NCI-H774 (cell line): ENCODE data around the gene ATR.
"Not testable (repeated sequence)": the region's sequence is repeated elsewhere in the genome, so short reads cannot be mapped to it uniquely, and the experiment has no call there.

ENCODE experiments used
- DNase-seq: peaks from one replicate; lab custom pipeline; 2025; lab: John Stamatoyannopoulos, UW

The ATR gene

DNA sequence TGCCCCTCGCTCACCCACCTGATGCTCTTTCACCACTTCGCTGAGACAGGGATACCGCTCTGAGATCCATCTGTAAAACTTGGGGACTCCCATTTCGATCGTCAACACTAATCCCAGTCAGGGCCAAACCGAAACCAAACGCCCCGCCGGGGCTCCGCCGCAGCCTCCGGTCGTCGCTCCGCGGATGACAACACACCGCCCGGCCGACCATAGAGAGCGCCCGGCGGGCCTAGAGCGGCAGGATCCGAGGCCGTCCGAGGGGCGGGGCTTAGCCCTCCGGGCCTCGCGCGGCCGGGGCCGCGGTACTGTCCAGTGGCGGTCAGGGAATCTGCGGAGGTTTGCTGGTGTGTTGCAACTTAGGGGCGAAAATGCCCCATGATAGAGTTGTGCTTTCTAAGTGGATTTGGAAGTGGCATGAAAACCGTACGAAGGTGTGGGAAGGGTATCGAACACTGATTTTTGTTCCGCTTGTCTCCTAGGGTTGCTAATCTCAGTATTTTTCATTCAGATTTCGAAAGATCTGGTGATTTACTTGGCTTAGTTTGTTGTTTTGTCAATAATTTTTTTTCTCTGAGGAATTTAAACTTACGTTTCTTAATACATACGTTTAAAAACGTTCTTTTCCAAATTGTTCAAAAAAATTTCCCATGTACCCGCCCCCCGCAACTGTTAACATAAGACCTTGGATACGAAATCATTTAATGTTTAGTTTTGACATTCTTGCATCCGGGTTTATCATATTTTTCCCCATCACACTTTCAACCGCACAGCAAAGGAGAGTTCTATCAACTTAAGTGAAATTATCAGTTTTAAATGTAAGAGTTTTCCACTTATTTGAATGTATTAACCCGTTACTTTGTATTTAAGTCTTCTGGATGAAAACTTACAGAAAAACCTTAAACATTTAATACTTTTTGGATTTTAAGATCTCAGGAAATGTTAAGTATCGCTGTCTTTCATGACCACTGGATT, 130.4 kb downstream of the ATR start, which contains the start of gene XRN1:
Gene XRN1, minus strand, starts transcription at position 186 of the 972 bp plus-strand sequence. Its CDS starts 93 bp downstream, at position 93.
- DNase-seq = peak; percentile 92

DNA sequence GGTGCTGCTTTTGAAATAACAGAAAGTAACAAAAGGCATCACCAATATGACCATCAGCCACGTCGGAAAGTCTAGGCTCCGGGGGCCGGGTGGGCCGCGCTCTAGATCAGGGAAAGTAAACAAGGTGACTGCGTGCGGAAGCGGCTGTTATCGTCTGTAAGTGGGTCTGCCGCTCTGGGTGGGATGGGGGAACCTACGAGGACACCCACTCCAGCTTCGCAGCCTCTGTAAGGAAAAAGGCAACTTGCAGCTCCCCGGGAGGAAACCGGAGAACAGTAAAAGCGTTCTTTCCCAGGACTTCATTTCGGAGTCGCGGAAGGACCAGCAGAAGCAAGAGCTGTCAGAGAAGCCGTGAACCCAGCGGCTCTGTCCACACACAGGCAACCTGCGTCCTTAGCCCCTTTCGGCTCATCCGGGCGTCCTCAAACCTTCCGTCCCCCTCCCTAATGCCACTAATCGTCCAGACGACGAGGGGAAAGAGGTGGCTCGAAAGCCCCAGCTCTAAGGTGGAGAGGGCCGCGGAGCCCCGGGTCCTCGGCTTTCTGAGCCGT, 131.2 kb downstream of the ATR start:
- peak; percentile 20 for DNase-seq

DNA sequence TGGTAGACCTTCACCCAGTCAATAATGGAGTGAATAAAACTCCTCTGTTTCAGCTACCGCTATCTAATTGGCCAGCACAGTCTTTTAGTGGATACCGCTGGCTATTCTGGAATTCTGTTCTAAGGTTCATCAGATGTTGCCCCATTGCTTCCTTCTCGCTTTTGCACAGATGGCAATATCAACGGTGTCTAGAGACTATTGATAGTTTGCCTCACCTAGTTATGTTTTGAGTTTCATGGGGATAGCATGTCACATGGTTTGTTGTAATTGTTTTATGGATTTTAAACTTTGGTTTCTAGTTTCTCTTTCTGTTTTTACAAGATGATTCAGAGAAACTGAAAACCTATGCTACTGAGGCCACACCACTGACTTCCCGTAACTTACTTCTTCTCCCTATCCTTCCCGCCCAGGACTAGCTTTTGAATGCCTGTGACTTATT, 132.7 kb downstream of the ATR start:
- DNase-seq = no peak

DNA sequence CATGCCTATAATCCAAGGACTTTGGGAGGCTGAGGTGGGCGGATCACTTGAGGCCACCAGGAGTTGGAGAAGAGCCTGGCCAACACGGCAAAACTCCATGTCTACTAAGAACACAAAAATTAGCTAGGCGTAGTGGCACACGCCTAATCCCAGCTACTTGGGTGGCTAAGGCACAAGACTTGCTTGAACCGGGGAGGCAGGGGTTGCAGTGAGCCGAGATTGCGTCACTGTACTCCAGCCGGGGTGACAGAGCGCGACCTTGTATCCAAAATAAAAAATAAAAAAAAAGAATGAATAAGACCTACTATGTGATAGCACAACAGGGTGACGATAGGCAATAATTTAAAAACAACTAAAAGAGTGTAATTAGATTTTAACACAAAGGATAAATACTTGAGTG, 134.2 kb downstream of the ATR start:
- DNase-seq = no peak

DNA sequence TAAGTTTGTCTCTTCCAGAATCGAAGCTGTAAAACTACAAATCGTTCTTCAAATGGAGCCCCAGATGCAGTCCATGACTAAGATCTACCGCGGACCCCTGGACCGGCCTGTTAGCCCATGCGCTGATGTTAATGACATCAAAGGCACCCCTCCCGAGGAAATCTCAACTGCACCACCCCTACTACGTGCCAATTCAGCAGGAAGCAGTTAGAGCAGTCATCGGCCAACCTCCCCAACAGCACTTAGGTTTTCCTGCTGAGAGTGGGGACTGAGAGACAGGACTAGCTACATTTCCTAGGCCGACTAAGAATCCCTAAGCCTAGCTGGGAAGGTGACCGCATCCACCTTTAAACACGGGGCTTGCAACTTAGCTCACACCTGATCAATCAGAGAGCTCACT, 135.5 kb downstream of the ATR start:
- DNase-seq = not testable (repeated sequence)

DNA sequence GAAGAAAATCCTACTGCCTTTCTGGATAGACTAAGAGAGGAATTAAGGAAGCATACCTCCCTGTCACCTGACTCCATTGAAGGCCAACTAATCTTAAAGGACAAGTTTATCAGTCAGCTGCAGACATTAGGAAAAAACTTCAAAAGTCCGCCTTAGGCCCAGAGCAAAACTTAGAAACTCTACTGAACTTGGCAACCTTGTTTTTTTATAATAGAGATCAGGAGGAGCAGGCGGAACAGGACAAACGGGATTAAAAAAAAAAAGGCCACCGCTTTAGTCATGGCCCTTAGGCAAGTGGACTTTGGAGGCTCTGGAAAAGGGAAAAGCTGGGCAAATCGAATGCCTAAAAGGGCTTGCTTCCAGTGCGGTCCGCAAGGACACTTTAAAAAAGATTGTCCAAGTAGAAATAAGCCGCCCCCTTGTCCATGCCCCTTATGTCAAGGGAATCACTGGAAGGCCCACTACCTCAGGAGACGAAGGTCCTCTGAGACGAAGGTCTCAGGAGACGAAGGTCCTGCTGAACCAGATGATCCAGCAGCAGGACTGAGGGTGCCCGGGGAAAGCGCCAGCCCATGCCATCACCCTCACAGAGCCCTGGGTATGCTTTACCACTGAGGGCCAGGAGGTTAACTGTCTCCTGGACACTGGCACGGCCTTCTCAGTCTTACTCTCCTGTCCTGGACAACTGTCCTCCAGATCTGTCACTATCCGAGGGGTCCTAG, 138.9 kb downstream of the ATR start:
- not testable (repeated sequence) for DNase-seq

DNA sequence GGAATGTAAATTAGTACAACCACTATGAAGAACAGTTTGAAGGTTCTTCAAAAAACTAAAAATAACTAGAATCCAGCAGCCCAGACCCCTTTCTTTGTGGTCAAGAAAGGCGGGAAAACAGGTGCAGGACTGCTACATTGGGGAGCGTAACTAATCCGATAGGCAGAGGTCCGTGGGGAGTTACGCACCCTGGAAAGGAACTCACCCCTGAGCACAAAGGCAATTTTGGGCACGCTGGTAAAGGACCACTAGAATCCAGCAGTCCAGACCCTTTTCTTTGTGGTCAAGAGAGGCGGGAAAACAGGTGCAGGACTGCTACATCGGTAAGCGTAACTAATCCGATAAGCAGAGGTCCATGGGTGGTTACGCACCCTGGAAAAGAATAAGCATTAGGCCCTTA, 140.4 kb downstream of the ATR start:
- DNase-seq = not testable (repeated sequence)

DNA sequence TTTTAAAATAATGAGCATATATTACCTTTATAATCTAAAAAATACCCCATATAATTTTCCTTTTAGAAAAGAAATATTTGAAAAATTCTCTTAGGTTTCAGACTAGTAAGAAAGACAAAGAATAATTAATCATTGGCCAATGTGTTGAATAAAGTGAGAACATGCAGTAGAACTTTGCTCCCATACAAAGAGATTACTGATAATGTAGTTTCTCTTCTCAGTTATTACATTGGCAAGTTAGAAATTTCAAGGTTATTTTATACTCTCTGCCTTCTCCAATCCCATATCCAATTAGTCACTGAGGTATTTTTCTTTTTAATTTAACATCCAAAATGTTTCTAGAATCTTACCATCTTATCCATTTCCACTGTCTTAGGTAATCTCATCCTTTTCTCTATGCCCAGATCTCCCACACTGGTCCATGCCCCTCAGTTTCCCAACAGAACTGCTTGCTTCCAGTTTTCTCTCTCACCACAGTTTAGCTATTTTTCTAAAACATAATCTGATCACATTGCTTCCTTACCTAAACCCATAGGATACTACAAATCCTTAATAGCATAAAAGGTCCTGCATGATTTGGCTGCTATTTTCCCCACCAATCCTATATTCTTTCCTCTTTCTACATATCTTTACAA, 141.5 kb downstream of the ATR start:
- no peak for DNase-seq

DNA sequence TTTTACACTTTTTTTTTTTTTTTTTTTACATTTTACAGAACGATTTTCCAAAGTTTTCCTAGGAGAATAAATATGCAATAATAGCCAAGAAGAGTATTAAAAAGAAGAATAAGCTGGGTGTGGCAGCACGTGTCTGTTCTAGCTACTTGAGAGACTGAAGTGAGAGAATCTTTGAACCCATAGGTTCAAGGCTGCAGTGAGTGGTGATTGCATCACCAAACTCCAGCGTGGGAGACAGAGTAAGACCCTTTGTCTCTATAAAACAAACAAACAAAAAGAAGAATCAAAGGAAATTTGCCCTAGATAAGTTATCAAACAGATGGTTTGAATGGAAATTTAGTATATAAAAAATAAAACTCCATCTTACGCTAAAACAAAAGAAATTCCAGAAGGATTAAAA, 144.0 kb downstream of the ATR start:
- DNase-seq = no peak

DNA sequence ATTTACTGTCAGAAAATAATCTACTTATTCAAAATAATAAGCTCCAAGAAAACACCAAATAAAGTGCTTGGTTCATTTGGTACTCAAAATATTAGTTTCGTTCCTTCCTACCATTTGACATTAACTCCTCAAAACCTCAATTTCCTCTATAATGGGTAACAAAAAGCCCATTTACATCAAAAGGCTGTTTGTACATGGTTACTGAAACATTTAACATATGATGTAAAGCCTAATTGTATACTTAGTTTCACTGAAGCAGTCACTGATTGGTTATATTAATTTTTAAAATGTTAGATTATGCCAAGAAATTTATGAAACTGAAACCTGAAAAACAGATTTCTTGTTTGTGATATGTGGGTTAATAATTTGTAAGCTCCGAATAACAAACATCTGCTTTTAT, 145.4 kb downstream of the ATR start:
- no peak for DNase-seq

DNA sequence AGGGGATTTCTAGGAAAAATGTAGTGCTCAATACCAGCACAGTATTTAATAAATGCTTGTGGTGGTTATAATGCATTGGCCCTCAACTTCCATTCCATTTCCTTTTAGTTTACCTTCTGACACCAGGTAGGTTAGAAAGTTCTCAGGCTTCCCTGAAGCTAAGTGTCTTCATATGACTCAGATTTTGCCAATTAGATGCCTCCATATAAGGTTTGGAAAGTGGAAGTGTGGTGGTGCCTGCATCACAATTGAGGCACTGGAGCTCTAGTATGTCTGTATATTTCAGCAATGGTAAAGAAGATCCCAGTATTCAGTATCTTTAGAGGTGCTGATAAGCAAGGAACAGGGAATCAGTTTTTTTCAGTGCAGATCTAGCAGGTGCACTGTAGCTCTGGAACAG, 149.0 kb downstream of the ATR start:
- DNase-seq = no peak

DNA sequence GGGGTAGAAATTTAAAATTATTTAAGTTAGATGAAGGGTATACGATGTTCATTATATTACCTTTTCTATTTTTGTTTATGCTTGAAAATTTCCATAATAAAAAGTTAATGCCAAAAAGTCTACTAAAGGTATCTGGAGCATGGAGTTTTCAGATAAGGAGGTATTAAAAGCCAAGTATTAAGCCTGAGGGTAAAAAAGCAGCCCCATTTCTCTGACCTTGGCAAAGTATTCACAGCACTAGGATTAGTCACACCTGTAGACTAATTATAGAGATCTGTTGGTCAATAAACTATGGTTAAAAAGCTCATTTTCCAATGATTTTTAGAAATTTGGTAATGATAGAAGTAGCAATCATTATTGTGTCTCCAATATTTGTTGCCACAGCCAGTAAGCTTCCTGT, 153.8 kb downstream of the ATR start:
- no peak for DNase-seq

DNA sequence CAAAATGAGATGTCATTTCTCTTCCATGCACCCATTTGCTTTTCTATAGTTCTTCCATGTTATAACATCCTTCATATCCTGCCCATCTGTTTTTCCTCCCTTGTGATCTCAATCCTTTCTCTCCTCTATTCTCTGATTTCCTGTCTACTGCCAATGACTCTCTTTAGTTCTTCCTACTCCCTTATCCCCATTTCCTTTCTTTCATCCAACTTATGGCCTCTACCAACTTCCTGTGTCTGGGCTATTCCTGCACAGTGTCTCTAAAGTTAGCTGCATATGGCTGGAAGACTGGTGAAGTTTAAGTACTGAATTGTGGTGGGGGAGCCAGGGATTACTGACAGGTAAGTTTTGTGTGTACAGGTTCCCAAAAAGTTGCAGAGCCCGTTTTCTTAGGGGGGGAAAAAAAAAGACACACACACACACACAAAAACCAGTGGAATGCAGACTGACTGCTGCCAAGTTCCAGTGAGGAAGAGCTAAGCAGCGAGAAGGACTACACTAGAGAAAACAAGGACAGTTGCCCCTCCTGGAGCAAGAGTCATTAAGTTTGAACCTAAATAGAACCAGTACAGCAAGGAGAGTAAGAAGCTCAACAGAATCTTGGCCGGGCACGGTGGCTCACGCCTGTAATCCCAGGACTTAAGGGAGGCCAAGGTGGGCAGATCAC, 159.5 kb downstream of the ATR start:
- no peak for DNase-seq

DNA sequence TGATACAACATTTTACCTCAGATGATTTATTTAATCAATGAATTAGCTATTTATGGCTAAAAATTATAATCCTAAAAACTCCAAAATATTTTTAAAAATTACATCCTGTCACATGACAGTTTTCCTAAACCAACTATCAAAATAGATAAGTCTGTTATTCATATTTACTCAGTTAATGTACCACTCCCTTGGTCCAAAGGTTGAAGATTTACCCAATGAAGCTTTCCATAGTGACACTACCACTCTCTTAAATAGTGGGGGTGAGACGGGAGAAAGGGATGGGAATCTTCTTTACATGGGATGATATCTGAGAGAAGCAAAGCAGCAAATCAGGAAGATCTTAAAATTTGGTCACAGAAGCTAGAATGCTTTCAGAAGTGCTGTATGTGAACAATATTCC, 161.2 kb downstream of the ATR start:
- DNase-seq = no peak

DNA sequence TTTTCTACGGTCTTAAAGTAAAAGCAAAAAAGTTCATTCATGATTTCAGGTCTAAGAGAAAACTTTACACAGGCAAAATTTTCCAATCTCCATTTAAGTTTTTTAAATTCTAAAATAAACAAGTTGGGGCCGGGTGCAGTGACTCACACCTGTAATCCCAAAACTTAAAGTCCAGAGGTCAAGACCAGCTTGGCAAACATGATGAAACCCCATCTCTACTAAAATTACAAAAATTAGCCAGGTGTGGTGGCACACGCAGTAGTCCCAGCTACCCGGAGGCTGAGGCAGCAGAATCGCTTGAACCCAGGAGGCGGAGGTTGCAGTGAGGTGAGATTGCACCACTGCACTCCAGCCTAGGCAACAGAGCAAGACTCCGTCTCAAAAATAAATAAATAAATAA, 178.0 kb downstream of the ATR start:
- not testable (repeated sequence) for DNase-seq
